ENCODE measurements around the gene FANCC.
"Not testable (repeated sequence)": the region's sequence is repeated elsewhere in the genome, so short reads cannot be mapped to it uniquely, and the experiment has no call there.

Gene FANCC

GRCh38 chr9:95317119-95317892, at the start of gene FANCC:
FANCC (minus strand) TSS chr9:95317709; CDS start chr9:95249291, 68,418 bp downstream.
- DNase-seq: peak; percentile 84

- no peak for DNase-seq
These were observed 49.3 kb upstream of the FANCC start for GRCh38 chr9:95366731-95367325.

GRCh38 chr9:95365766-95366165, 48.3 kb upstream of the FANCC start:
- no peak for DNase-seq

GRCh38 chr9:95363051-95363841, 45.7 kb upstream of the FANCC start:
- DNase-seq: no peak

- no peak for DNase-seq
These were observed 43.4 kb upstream of the FANCC start for GRCh38 chr9:95360866-95361265.

GRCh38 chr9:95357316-95357715, 39.8 kb upstream of the FANCC start:
- DNase-seq: no peak

GRCh38 chr9:95355500-95355899, 38.0 kb upstream of the FANCC start:
- DNase-seq: no peak

GRCh38 chr9:95351051-95351450, 33.5 kb upstream of the FANCC start:
- no peak for DNase-seq

GRCh38 chr9:95350266-95350665, 32.8 kb upstream of the FANCC start:
- DNase-seq: no peak

- no peak for DNase-seq
These were observed 31.9 kb upstream of the FANCC start for GRCh38 chr9:95349091-95350038.

- no peak for DNase-seq
These were observed 28.5 kb upstream of the FANCC start for GRCh38 chr9:95346021-95346420.

- no peak for DNase-seq
These were observed 27.3 kb upstream of the FANCC start for GRCh38 chr9:95344735-95345325.

GRCh38 chr9:95343725-95344287, 26.3 kb upstream of the FANCC start:
- no peak for DNase-seq

- DNase-seq: no peak
These were observed 25.1 kb upstream of the FANCC start for GRCh38 chr9:95342571-95342970.

GRCh38 chr9:95341293-95341962, 23.9 kb upstream of the FANCC start:
- DNase-seq: no peak

- no peak for DNase-seq
These were observed 20.7 kb upstream of the FANCC start for GRCh38 chr9:95338243-95338642.

GRCh38 chr9:95336281-95336680, 18.8 kb upstream of the FANCC start:
- DNase-seq: no peak

- DNase-seq: no peak
These were observed 15.9 kb upstream of the FANCC start for GRCh38 chr9:95333426-95333825.

GRCh38 chr9:95332860-95333259, 15.4 kb upstream of the FANCC start:
- DNase-seq: no peak

GRCh38 chr9:95330720-95331404, 13.4 kb upstream of the FANCC start:
- DNase-seq: no peak

- DNase-seq: not testable (repeated sequence)
These were observed 11.6 kb upstream of the FANCC start for GRCh38 chr9:95329061-95329460.

Measured in NCI-H1105 (cell line).